CD4-positive, alpha-beta T cell treated with Interleukin-17A for 4 hours (primary cell): ENCODE measurements around the gene CYP1A1.
"Not testable (repeated sequence)": the region's sequence is repeated elsewhere in the genome, so short reads cannot be mapped to it uniquely, and the experiment has no call there.

Experiments used
- DNase-seq: peaks from one replicate; pipeline ENCODE4 v3.0.0-alpha.2; 2020; ENCODE audit warnings: mixed read lengths

The CYP1A1 gene

DNA sequence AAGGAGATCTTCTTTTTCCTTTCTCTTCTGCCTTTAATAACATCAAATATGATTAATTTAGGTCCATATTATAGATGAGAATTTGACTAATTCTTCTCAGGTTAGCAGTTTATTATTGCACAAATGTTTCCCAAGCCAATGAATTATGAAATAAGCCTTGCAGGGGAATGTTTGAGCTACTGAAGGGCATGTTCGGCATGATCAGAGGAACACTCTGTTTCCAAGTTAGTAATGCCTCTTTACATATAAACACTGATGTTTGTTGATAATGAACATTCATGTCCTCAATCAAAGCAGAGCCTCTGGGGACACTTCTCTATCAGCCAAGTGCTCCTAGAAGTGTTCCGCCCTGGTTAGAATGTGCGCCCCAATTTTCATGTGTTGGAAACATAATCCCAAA is 10.0 kb upstream of the CYP1A1 start:
- DNase-seq: no peak

- no peak for DNase-seq
These were observed 7.9 kb upstream of the CYP1A1 start for GRCh38 chr15:74733269-74733668.

DNA sequence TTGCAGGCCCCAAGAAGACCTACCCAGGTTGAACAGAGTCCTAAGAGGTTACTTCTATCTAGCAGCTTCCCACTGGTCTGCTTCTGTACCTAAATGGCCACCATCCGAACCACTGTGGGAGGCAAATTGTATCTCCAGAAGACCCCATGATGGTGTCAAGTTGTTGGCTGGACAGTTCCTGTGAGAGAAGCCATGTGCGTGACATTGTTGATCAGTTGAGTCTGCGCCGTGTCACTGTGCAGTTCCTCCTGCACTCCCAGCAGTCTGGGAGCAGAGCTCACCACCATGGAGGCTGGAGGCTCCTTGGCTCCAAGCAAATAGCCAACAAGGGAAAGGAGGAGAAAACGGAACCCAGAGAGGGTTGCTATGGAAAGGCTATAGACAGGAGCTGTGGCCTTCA is 7.5 kb upstream of the CYP1A1 start:
- no peak for DNase-seq

DNA sequence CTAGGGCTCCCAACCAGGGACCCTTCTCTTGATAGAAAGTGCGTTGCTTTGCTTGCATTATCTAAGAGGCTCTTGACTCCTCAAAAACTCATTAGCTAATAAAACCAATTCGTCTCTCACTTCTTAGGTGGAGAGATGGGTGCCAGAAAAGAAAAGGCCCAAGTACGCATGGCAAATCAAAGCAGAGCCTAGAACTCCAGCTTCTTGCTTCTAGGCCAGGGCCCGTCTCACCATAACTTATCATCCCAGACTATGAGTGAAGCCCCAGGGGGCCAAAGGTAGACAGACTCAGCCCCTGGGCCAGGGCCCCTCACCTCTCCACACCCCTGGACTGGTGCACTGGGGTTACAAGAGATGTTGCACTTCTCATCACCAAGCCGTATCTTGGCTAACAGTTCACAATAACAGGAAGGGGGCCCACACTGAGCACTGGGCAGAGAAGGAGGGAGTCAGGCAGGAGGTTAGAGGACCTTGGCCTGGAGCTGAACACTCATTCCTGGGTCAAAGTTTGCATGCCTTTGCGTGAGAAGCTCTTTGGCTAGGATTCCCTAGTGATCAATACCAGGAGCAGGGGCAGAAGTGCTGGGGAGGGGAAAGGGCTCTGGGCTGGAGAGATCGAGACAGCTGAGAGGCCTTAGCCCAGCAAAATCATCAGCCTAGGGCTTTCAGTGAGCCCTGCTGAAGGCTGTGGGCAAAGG is 5.4 kb upstream of the CYP1A1 start:
- no peak for DNase-seq

GRCh38 chr15:74729372-74729771 is 4.0 kb upstream of the CYP1A1 start:
- not testable (repeated sequence) for DNase-seq

- DNase-seq: not testable (repeated sequence)
These were observed 3.4 kb upstream of the CYP1A1 start for GRCh38 chr15:74728699-74729098.

DNA sequence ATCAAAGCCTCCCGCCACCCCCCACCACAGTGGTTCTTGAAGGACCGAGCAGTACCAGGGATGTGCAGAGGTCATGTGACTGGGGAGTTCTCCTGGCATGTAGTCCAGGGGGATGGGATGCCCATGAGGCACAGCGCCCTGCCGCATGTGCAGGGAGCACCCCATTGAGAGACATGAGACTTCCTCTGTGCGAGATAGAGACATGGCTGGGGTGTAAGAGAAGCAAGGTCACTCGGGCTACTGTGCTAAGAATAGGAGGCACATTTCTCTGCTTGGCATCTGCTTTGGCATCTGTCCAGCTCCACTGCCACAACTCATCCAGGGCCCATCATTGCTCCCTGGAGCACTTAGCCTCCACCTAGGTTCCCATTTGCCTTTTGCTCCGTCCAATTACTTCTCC is 2.4 kb upstream of the CYP1A1 start:
- DNase-seq: no peak

DNA sequence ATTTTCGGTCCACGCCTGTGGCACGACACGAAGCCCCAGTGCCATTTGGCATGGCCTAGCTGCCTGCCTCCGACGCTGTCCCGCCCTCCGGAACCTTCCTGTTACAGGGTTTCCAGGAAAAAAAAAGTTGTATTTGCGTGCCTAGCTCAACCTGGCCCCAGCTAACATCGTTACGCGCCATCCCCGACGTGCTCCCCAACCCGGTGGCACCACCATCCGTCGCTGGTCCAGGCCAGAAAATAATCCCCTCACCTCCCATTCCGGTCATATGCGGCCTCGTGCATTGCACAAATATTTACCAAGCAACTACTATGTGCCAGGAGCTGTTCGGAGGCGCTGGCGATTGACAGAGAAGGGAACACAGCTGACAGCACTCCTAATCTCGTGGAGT is 1.4 kb upstream of the CYP1A1 start:
- no peak for DNase-seq

GRCh38 chr15:74725845-74726773 is 781 bp upstream of the CYP1A1 start:
- peak; percentile 74 for DNase-seq

GRCh38 chr15:74724570-74725224 is 631 bp downstream of the CYP1A1 start:
- DNase-seq: no peak

- DNase-seq: no peak
These were observed 1.5 kb downstream of the CYP1A1 start for GRCh38 chr15:74723754-74724334.

DNA sequence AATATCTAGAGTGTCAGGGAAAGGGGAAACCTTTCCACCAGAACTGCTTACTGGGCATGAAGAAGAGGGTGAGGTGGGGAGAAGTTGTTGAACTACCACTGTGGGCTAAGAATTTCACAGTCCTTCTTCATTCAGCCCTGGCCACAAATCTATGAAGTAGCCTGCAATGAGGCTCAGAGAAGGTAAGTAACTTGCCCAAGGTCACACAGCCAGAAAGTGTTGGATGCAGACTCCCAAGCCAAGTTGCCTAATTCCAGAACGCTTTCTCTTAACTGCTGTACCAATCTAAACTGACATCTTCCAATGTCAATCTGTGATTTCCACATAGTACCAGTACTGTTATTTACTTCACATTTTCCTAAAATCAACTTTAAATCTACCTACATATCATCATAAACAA is 2.1 kb downstream of the CYP1A1 start:
- DNase-seq: no peak

- no peak for DNase-seq
These were observed 2.7 kb downstream of the CYP1A1 start for GRCh38 chr15:74722591-74722990.

DNA sequence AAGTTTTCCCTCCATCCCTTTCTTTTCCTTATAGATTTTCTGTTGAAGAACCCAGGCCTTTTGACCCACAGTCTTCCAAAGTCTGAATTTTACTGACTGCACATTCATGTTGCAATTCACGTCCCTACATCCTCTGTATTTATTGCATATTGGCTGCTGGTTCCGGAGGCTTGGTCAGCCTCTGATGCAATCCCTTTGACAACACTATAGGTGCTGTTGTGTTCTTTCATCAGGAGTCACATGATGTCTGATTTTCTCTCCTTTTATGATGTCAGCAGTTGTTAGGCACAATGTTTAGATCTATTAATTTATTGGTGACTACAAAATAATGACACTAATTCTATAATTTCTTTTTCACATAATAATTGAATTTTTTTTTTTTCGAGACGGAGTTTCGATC is 8.7 kb downstream of the CYP1A1 start:
- no peak for DNase-seq

DNA sequence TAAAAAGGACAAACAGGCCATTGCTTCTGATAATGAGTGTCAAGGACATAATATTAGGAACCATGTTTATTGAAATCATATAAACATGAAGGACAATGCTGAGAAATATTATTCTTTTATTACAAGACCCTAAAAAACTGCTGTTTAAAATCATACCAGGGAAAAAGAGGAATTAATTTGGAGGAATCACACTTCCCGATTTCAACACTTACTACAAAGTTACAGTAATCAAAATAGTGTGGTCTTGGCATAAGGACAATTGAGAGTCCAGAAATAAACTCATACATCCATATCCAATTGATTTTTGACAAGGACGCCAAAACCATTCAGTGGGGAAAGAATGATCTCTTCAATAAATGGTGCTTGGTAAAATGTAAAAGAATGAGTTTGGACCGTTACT is 13.0 kb downstream of the CYP1A1 start:
- DNase-seq: no peak

- no peak for DNase-seq
These were observed 14.8 kb downstream of the CYP1A1 start for GRCh38 chr15:74710319-74711094.

DNA sequence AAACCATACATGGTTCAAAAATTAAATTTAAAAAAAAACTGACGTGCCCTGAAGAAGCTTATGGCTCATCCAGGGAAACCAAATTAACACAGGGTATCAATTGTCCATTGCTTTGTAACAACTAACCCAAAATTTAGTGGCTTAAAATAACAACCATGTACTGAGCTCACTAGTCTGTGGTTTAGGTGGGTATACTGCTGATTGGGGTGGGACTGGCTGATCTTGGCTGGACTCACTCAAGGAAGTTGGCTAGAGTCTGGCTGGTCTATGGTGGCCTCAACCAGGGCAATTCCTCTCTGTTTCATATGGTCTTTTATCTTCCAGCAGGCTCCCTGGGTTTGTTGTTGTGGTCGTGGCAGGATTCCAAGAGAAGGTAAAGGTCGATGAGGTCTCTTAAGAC is 15.4 kb downstream of the CYP1A1 start:
- no peak for DNase-seq

DNA sequence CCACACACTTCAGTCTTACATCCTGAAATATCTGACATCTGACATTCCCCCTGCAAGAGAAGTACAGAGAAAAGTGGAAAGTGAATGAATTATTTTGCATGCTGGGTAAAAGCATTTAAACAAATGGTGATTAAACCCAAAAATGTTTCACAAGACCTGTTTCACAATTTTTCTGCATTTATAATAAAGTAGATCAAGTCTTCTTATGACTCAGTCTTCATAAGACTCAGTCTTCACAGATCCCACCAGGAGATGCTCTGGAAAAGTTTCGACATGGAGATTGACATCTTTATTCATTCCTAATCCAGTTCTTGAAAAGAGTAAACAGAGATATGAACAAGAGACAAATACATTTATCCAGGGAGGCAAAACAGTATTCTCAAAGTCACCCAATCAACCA is 16.3 kb downstream of the CYP1A1 start:
- DNase-seq: no peak

GRCh38 chr15:74696808-74697207 is 28.5 kb downstream of the CYP1A1 start:
- DNase-seq: no peak

DNA sequence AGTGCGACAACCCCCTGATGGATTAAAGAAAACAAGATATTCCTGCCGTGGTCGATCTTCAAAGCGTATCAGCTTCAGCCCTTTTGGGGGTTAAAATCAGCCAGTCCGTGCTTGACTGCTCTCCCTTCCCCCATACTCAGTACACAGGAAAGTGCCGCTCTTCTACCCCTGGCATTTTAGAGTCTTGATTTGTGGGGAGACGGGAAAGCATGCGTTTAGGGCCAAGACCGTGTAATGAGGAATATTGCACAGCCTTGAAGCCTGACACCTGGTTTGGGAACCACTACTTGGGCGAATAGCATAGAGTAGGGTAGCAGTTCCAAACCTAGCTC is 29.0 kb downstream of the CYP1A1 start:
- DNase-seq: no peak

DNA sequence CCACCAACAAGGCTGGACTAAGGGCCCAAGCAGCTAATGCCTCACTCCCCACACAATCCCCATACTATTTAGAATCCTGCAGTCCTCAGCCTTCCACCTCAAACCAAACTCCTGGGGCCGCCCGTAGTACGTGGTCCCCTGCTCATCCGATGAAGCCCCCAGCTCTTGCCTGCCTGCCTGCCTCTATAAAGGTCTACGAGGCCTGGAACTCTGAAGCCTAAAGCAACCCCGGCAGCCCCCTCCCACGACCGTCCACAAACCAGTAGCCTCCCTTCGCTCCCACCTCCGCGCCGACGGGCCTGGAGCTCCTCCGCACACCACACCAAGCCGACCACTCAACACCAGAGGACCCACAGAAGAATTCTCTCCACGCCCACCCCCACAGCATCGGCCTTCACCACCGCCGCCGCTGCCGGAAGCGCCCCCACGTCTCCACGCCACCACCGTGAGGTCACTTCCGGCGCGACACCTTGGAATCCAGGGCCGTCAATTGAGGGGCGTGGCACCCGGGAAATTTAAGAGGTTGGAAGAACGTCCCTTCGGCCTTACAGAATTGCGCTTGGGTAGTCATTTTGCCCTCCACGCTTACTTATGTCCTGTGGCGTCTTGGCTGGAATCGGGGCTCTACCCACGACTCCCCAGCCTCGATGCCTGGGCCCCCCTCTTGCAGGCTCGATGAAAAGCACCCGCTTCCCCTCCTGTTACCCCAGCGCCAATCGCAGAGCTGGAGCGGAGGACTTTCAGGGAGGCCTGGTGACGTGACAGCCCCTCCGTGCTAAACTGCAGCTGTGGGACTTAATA is 29.5 kb downstream of the CYP1A1 start, which contains the start of gene EDC3:
TSS of gene EDC3 (minus strand) at position 428 of the 801 bp plus-strand sequence. CDS start 20,900 bp downstream, outside the sequence.
- peak; percentile 90 for DNase-seq

GRCh38 chr15:74692327-74692726 is 33.0 kb downstream of the CYP1A1 start:
- no peak for DNase-seq
